ENCODE results near the gene BTBD2. TPM values are rescaled to one million over a fixed set of nuclear protein-coding genes. Genes with fewer than 3 reads are reported as not detected.

Gene BTBD2
- total and polyA plus RNA-seq, 2 donors (not counting 1 experiment from before 2014, with no cell fraction given), result 75.2 to 85.6 TPM

GRCh38 chr19:2050349-2050990 lies 35.0 kb upstream of the BTBD2 start:
- H3K27ac ChIP-seq (ENCODE audit: low read length in 2 of 2), result peak overlapping the region; percentile 92 to 98
- peaks cover 0 to 41% of the 10 kb centered on the region in 2 experiments for H3K36me3 ChIP-seq (replicated peaks in 1 of 2; ENCODE audit: control extremely low read depth in 1 of 2, control insufficient read depth in 1 of 2, extremely low read depth in 1 of 2, insufficient read depth in 2 of 2, low read length in 1 of 2)
- POLR2A ChIA-PET, result interaction anchor here (0.8 to 8.2 kb wide), 12 partner anchors 8 to 165 kb away, joined by 3 to 111 read pairs (median 4); partner anchors contain the start of genes ABHD17A, IZUMO4 and MOB3A
- peaks cover 0 to 2% (median 0%) of the 10 kb centered on the region in 3 donors for H3K9me3 ChIP-seq (ENCODE audit: control extremely low read depth in 1 of 3, control insufficient read depth in 2 of 3, insufficient read depth in 1 of 3, low read length in 2 of 3)
- ATAC-seq (ENCODE audit: low read depth) (no peak), DNase-seq (no peak)
- CTCF ChIA-PET, result interaction anchor here (0.5 to 2.0 kb wide), 5 partner anchors 8 to 106 kb away, joined by 3 to 10 read pairs (median 3); no protein-coding TSS in a partner anchor
- H3K4me2 ChIP-seq (replicated peaks; ENCODE audit: low read depth, low read length, poor library complexity, severe bottlenecking), result peak overlapping the region; percentile 92
- H3K4me1 ChIP-seq (ENCODE audit: control insufficient read depth in 2 of 2, insufficient read depth in 2 of 2, low read length in 2 of 2), result peaks cover 79 to 85% of the 10 kb centered on the region in 2 donors
- H2AFZ ChIP-seq (ENCODE audit: insufficient read depth, low read depth, low read length, poor library complexity, severe bottlenecking), result no peak overlapping the region
- Mint-ChIP-seq H3K4me1 (peaks cover 67% of the 10 kb centered on the region), H3K27ac (peak overlapping the region; percentile 98), H3K9me3 (ENCODE audit: insufficient read depth) (no peaks in the 10 kb centered on the region), H3K4me3 (peak overlapping the region; percentile 99), H3K27me3 (no peaks in the 10 kb centered on the region)
- intact Hi-C loops (cut with micrococcal nuclease), result loop anchor here (1.0 to 2.0 kb wide), 4 partner anchors 8 to 40 kb away; no protein-coding TSS in a partner anchor
- H4K20me1 ChIP-seq (ENCODE audit: control insufficient read depth, insufficient read depth, low read length, poor library complexity, severe bottlenecking), result peaks cover 53% of the 10 kb centered on the region
- peaks cover 57% of the 10 kb centered on the region for H3K79me2 ChIP-seq (ENCODE audit: control insufficient read depth, insufficient read depth, low read length)
- TF ChIP-seq CTCF (IDR thresholded peaks at IDR 0.05), result no peak
- no peak for TF ChIP-seq EZH2 (IDR thresholded peaks at IDR 0.05; ENCODE audit: borderline replicate concordance, insufficient read depth, low read depth, low read length, poor library complexity, severe bottlenecking)
- H3K27me3 ChIP-seq (replicated peaks in 1 of 4; ENCODE audit: control extremely low read depth in 1 of 4, control insufficient read depth in 3 of 4, insufficient read depth in 4 of 4, low read length in 3 of 4), result no peaks in the 10 kb centered on the region
- peak overlapping the region; percentile 78 for H3K9ac ChIP-seq (ENCODE audit: low read length)
- H3K4me3 ChIP-seq (ENCODE audit: control extremely low read depth in 1 of 5, extremely low read depth in 1 of 5, insufficient read depth in 1 of 5, low read depth in 2 of 5, low read length in 4 of 5), result peak overlapping the region; percentile 62 to 98 (median 94)
- WGBS (ENCODE audit: insufficient coverage), result under 1% methylated on average over 49 of the region's 49 CpGs

All from B cell (primary cell).